Mononuclear cell (primary cell): ENCODE results near the gene EDC4. TPM values are rescaled to one million over a fixed set of nuclear protein-coding genes. Genes with fewer than 3 reads are reported as not detected.
"Not testable (repeated sequence)": the region's sequence is repeated elsewhere in the genome, so short reads cannot be mapped to it uniquely, and the experiment has no call there.

Experiments
- H3K27me3 ChIP-seq: 2 replicates; pipeline ENCODE4 v1.6.0; 2011; ENCODE audit warnings: low read length, control low read depth; ENCODE audit not compliant: insufficient read depth
- H3K4me1 ChIP-seq: 2 replicates; pipeline ENCODE4 v1.5.1; 2011; ENCODE audit warnings: mild to moderate bottlenecking, low read length, control low read depth; ENCODE audit not compliant: insufficient read depth
- H3K4me3 ChIP-seq: 2 replicates; pipeline ENCODE4 v1.5.1; 2011; ENCODE audit warnings: mild to moderate bottlenecking, low read length, moderate library complexity
- H3K9me3 ChIP-seq: 2 replicates; pipeline ENCODE4 v1.5.1; 2011; ENCODE audit warnings: low read depth, mild to moderate bottlenecking, control low read depth, low read length
- total RNA-seq: library from RNA; depleted of rRNA; stranded (reverse); fragments of >200 nt; gene quantifications from one replicate; pipeline ENCODE4 v1.2.3, GENCODE V29; 2012

EDC4 gene
- total RNA-seq, 1 donor: 48.1 TPM

DNA sequence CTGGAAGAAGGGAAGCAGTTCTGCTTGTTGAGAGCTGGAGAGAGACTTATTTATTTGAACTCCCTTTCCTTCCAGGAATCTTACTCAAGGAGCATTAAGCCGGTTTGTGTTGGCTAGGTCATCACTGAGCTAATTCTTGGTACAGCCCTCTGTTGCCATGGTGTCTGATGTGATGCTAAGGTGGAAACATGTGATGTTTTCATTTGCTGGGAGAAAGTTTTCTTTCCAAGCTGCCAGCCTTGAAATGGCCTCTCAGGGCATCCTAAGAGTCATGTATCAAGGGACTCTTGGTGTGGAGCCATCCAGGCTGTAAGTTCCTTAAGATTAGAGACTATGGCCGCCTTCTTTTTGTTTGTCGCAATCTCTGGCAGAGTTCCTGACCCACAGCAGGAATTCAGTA, 24.4 kb downstream of the EDC4 start:
- Histone ChIP-seq H3K4me3 (no peak overlapping the region), H3K27me3 (no peaks in the 10 kb centered on the region), H3K9me3 (no peaks in the 10 kb centered on the region), H3K4me1 (peaks cover 24% of the 10 kb centered on the region)

DNA sequence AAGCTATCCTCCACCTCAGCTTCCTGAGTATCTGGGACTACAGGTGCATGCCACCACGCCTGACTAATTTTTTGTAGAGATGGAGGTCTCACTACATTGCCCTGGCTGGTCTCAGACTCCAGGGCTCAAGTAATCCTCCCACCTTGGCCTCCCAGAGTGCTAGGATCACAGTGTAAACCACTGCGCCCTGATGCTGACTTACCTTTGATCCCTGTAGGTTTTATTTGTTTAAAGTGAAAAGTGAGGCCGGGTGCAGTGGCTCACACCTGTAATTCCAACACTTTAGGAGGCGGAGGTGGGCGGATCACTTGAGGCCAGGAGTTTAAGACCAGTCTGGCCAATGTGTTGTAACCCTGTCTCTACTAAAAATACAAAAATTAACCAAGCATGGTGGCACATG, 28.9 kb downstream of the EDC4 start:
- Histone ChIP-seq H3K27me3 (no peaks in the 10 kb centered on the region), H3K9me3 (no peaks in the 10 kb centered on the region)

DNA sequence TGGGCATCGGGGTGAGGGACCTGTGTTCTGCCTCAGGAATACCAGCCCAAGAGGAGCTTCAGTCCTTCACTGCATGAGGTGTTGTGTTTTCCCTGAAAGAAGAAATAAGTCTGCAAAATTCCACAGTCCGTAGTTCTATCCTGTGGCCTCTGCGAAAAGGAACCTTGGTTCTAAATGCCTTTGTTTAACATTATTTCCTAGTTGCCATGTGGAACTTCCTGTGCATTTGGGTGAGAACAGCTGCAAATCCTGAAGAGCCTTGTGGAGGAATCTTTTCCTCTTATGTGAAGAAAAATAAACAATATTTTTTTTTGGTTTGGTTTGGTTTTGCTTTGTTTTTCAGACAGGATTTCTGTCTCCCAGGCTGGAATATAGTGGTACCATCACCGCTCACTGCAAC, 30.0 kb downstream of the EDC4 start:
- H3K27me3 ChIP-seq: no peaks in the 10 kb centered on the region
- H3K4me3 ChIP-seq: no peak overlapping the region
- no peaks in the 10 kb centered on the region for H3K9me3 ChIP-seq
- H3K4me1 ChIP-seq: no peaks in the 10 kb centered on the region

More for the DNA sequence above, 28.9 kb downstream of the EDC4 start:
- H3K4me3 ChIP-seq: no peak overlapping the region
- H3K4me1 ChIP-seq: no peaks in the 10 kb centered on the region

DNA sequence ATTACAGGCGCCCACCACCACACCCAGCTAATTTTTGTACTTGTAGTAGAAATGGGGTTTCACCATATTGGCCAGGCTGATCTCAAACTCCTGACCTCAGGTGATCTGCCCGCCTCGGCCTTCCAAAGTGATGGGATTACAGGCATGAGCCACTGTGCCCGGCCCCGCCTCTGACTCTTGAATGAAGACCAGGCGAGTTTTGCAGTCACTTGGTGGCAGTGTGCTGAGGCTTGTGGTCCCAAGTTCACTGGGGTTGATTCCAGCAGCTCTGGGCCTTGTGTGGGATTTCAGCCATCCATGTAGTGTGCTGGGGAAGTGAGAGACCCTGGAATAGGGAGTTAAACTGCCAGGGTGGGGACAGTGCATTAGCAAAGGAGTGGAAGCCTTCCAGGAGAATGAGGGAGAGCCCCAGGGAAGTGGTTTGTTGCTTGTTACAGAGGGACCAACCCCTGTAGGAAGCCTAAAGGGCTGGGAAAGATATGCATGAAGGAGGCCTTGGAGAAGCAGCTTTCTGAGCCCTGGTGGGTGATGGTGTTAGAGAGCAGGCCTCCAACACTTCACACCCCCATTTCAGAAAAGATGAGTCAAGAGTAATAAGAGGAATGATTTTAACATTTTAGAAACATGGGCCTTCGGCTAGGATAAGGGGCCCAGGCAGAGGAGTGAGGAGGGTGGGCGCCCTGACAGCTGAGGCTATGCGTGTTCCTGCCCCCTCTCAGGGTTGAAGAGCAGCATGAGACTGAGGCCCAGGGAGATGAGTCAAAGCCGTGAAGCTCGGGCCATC, 34.7 kb downstream of the EDC4 start:
- no peaks in the 10 kb centered on the region for H3K9me3 ChIP-seq
- no peaks in the 10 kb centered on the region for H3K27me3 ChIP-seq
- no peak overlapping the region for H3K4me3 ChIP-seq
- H3K4me1 ChIP-seq: no peaks in the 10 kb centered on the region

DNA sequence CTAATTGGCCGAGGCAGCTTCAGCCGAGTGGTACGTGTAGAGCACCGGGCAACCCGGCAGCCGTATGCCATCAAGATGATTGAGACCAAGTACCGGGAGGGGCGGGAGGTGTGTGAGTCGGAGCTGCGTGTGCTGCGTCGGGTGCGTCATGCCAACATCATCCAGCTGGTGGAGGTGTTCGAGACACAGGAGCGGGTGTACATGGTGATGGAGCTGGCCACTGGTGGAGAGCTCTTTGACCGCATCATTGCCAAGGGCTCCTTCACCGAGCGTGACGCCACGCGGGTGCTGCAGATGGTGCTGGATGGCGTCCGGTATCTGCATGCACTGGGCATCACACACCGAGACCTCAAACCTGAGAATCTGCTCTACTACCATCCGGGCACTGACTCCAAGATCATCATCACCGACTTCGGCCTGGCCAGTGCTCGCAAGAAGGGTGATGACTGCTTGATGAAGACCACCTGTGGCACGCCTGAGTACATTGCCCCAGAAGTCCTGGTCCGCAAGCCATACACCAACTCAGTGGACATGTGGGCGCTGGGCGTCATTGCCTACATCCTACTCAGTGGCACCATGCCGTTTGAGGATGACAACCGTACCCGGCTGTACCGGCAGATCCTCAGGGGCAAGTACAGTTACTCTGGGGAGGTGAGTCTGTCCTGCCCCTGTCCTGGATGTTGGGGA, 36.3 kb downstream of the EDC4 start:
- Histone ChIP-seq H3K9me3 (no peaks in the 10 kb centered on the region), H3K4me1 (no peaks in the 10 kb centered on the region), H3K4me3 (no peak overlapping the region), H3K27me3 (no peaks in the 10 kb centered on the region)

DNA sequence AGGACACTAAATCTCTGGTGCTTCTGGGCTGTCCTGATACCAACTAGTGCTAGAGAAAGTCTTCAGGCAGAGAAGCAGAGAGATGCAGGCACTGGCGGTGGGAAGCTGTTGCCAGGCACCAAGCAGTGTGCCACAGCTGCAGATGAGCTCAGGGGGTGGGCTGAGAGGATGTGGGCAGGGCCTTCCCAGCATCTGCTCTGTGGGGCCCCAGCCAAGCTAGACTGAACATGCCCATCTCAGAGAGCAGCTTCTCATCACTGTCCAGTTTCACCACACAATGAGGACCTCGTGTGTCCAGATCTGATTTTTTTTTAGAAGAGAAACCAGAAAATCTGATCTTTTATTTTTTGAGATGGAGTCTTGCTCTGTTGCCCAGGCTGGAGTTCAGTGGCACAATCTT, 37.3 kb downstream of the EDC4 start:
- no peaks in the 10 kb centered on the region for H3K9me3 ChIP-seq
- no peaks in the 10 kb centered on the region for H3K4me1 ChIP-seq
- no peak overlapping the region for H3K4me3 ChIP-seq
- no peaks in the 10 kb centered on the region for H3K27me3 ChIP-seq

DNA sequence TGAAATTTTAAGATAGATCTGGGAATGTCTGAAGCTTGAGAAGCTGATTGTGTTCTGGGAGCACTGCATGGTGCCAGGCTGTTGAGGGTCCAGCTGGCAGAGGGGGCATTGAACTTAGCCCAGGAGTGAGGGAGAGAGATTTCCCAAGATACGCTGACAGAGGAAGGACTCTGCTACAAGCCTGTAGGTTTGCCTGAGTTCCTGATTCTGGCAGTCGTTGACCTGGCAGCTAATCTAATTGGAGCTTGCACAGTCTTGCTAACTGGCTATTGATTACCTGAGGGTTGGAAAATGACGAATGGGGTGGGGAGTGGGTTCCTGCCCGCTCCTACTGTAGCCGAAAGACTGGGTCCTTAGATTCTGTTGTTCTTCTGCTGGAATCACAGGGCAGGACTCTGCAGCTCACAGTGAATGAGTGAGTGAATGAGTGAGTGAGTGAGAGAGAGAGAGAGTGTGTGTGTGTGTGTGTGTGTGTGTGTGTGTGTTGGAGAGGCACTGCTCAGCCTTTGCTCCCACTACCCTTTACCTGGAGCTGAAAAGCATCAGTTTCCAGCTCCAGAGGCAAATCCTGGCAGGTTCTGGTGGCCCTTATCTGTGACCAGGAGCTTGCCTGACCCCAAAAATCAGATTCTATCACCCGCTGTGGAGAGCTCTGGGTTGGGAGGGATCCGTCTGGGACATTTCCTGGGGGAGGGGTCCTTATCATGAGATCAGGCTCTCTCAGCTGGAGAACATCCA, 42.1 kb downstream of the EDC4 start:
- Histone ChIP-seq H3K27me3 (no peaks in the 10 kb centered on the region), H3K4me3 (no peak overlapping the region), H3K4me1 (peaks cover 3% of the 10 kb centered on the region), H3K9me3 (no peaks in the 10 kb centered on the region)

DNA sequence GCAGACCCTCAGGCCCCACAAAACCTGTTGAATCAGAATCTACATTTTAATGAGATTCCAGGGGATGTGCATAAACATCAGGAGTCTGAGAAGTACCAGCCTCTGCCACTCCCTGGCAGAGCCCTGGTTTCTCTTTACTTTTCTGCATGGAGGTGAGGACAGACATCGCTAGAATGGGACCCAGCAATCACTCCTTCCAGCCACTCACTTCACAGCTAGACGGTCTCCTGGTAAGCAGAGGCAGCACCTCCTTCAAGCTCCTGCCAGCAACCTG, 42.6 kb downstream of the EDC4 start:
- H3K9me3 ChIP-seq, H3K4me1 ChIP-seq, H3K4me3 ChIP-seq, H3K27me3 ChIP-seq: not testable (repeated sequence)

DNA sequence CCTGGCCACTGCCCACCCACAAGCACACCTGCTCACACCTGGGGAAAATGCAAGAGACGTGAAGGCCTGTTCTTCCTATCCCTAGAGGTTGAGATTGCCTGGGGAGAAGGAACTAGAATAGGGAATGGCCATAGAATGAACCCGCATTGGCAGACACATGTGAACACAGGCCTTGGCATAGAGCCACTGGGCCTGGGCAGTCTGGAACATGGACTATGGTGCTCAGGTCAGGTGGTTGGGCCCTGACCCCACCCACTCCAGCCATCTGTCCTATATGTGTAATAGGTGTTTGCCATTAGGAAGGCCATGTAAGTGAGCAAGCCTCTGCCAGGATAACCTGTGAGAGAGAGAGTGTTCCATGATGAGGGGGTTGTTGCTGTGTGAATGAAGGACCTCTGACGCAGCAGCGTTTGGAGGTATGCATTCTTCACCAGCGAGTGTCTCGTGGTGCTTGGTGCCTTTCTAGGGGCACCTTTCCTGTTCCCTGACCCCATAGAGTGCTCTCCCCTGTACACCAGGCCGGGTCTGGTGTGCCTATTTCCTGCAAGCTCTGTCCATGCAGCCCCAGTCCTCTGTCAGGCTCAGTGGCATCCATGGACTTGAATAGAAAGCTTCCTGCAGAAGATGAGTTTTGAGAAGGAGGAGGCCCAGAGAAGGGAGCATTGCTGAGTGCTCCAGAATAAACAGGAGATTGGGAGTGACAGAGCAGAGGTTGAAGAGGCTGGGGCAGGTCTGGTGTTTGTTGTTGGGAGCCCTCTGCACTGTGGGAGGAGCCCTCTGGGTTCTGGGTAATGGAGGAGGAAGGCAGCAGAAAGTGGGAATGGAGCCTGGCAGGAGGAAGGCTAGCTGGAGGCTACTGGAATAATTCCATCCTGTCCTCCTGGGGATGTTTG, 43.2 kb downstream of the EDC4 start:
- no peak overlapping the region for H3K4me3 ChIP-seq
- peaks cover 3% of the 10 kb centered on the region for H3K4me1 ChIP-seq

DNA sequence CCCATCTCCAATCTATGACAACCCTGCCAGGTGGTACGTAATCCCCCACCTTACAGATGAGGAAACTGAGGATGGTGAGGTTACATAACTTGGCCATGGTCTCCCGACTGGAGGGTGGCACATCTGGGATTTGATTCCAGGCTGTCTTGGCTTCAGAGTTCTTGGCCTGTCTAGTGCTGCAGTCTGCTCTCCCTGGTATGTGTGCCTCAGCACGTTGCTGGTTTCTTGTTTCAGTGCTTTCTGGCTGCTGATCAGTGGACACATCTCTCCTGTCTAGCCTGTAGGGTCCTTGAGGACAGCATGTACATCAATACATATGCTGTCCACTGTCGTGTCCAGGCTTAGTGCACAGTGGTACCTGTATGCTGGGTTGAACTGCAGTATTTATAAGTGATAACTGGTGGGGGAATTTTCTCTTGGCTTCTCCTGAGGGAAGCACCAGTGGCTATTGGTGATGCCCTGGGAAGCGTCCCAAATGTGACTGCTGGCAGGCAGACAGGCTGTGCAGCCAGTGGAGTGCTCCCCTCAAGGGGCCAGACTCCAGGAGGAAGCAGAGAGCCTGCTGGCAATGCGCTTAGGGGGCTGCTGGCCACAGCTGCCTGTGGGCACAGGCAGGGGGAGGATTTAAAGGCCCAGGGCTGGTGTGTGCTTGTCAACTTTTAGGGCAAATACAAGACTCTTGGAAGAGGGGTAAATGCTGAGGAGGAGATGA, 44.4 kb downstream of the EDC4 start:
- no peak overlapping the region for H3K4me3 ChIP-seq
- no peaks in the 10 kb centered on the region for H3K27me3 ChIP-seq
- no peaks in the 10 kb centered on the region for H3K9me3 ChIP-seq
- H3K4me1 ChIP-seq: peaks cover 3% of the 10 kb centered on the region

More for the DNA sequence above, 43.2 kb downstream of the EDC4 start:
- H3K27me3 ChIP-seq: no peaks in the 10 kb centered on the region
- no peaks in the 10 kb centered on the region for H3K9me3 ChIP-seq

DNA sequence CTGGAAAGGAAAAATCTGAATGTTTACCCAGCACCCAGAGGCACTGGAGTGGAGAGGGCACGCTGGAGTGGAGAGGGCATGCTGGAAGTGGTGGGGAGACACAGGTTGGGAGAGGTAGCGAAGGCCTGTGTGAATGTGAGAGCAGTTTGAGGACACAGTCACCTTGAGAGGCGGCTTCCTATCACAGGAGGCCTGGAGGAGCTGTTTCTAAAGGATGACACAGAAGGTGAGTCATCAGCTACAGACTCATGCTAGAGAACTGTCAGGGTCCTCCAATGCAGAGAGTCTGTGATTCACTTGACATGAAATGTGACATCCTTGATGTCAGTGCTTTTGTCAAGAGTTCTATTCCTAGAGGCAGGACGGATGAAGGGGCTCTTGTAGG, 45.0 kb downstream of the EDC4 start:
- H3K27me3 ChIP-seq: no peaks in the 10 kb centered on the region
- peaks cover 3% of the 10 kb centered on the region for H3K4me1 ChIP-seq
- H3K9me3 ChIP-seq: no peaks in the 10 kb centered on the region
- H3K4me3 ChIP-seq: no peak overlapping the region

DNA sequence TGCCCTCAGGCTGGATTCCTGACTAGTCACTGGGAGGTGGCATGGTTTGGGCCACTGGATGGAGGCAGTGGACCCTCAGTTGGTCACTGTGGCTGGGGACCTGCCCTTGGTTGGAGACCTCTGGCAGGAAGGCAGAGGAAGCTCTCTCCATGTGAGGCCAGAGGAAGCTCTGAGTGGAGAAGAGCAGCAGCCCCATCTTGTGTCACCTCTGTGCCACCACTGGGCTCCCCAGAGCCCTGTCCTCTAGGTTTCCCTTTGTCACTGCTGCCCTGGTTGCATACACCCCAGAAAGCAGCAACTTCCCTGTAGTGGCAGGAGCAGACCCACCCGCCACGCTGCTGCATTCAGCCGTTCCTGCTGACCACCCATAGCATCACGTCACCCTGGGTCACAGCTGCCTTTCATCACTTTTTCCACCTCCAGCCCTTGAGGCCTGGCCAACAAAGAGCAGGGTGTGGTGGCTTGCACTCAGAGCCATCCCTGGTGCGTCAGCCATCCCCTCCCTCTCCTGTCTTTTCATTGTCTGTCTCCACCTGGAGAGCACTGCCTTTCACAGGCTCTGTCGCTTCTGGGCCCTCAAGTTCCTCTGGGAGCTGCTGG, 46.9 kb downstream of the EDC4 start:
- peaks cover 3% of the 10 kb centered on the region for H3K4me1 ChIP-seq
- H3K27me3 ChIP-seq: no peaks in the 10 kb centered on the region
- no peak overlapping the region for H3K4me3 ChIP-seq
- no peaks in the 10 kb centered on the region for H3K9me3 ChIP-seq

DNA sequence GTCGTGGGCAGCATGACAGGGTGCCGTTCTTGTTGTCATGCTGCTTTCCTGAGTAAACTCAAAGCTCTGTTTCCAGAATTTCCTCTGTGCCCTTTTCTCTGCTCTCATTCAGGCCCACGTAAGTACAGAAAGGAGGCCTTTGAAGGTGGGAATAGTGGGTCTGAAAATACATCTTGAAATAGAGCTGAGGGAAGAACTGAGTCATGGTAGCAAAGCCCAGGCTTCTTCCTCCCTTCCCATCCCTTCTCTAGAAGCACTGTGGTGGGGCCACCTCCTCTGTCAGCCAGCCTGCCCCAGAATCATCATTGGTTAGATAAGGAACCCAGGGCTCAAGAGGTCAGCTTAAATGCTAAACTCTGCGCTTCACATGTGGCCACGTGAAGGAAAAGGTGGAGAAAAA, 49.4 kb downstream of the EDC4 start:
- Histone ChIP-seq H3K4me3 (no peak overlapping the region), H3K4me1 (peaks cover 3% of the 10 kb centered on the region), H3K9me3 (no peaks in the 10 kb centered on the region), H3K27me3 (no peaks in the 10 kb centered on the region)

DNA sequence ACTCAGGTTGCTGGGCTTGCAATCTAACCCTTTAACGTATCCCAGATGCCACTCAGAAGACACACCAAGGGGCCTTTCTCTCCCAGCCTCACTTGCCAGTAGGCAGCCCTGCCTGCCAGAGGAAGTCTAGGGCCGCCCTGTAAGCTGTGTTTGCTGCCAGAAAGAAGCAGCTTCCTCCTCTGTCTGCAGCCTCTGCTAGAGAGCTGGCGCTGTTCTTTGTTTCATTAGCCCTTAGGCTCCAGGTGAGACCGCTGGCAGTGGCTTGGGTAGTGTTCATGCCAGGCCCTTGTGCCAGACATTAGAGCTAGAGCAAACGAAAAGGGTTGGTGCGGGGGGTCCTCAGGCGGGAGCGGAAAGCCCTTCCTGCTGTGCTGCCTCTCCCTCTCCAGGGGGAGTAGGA, 49.9 kb downstream of the EDC4 start:
- no peaks in the 10 kb centered on the region for H3K4me1 ChIP-seq
- H3K4me3 ChIP-seq: no peak overlapping the region
- no peaks in the 10 kb centered on the region for H3K27me3 ChIP-seq
- no peaks in the 10 kb centered on the region for H3K9me3 ChIP-seq
